ENCODE results near the gene SMYD3.

- TF ChIP-seq CTCF (IDR thresholded peaks at IDR 0.05; ENCODE audit: low read depth, low read length, poor library complexity, severe bottlenecking) (no peak), EZH2phosphoT487 (IDR thresholded peaks at IDR 0.05; ENCODE audit: borderline replicate concordance, low read length) (no peak)
Observed at GRCh38 chr1:245934409-245934808, 572.7 kb downstream of the SMYD3 start.

All from DOHH2 (cell line).